T-helper 1 cell (primary cell): Measurements from ENCODE around the gene PSMA7.

Experiments
- DNase-seq, 5 donors: peaks; one replicate each; pipeline ENCODE4 v3.0.0-alpha.2; 2012 to 2020

The PSMA7 gene

GRCh38 chr20:62171245-62171644 lies 28.1 kb upstream of the PSMA7 start:
- DNase-seq: no peak

- DNase-seq: no peak
Observed at GRCh38 chr20:62170536-62170935, 27.3 kb upstream of the PSMA7 start.

GRCh38 chr20:62168890-62169435 lies 25.8 kb upstream of the PSMA7 start:
- no peak for DNase-seq

GRCh38 chr20:62168061-62168460 lies 24.9 kb upstream of the PSMA7 start:
- no peak for DNase-seq

GRCh38 chr20:62167474-62167873 lies 24.3 kb upstream of the PSMA7 start:
- DNase-seq: no peak

GRCh38 chr20:62165762-62166399 lies 22.7 kb upstream of the PSMA7 start:
- DNase-seq: no peak

GRCh38 chr20:62164879-62165761 lies 21.9 kb upstream of the PSMA7 start:
- DNase-seq: no peak

GRCh38 chr20:62163986-62164762 lies 21.0 kb upstream of the PSMA7 start:
- no peak for DNase-seq

GRCh38 chr20:62163485-62163865 lies 20.3 kb upstream of the PSMA7 start:
- DNase-seq: no peak

GRCh38 chr20:62162765-62163484 lies 19.7 kb upstream of the PSMA7 start:
- DNase-seq: no peak

GRCh38 chr20:62161347-62161746 lies 18.2 kb upstream of the PSMA7 start:
- no peak for DNase-seq

- no peak for DNase-seq
Observed at GRCh38 chr20:62160876-62161275, 17.7 kb upstream of the PSMA7 start.

GRCh38 chr20:62160253-62160652 lies 17.1 kb upstream of the PSMA7 start:
- no peak for DNase-seq

GRCh38 chr20:62159839-62160238 lies 16.6 kb upstream of the PSMA7 start:
- peak in 1 of 5 donors; percentile 59 for DNase-seq

GRCh38 chr20:62159052-62159451 lies 15.9 kb upstream of the PSMA7 start:
- no peak for DNase-seq

GRCh38 chr20:62158541-62158940 lies 15.3 kb upstream of the PSMA7 start:
- no peak for DNase-seq

- DNase-seq: no peak
Observed at GRCh38 chr20:62158088-62158400, 14.8 kb upstream of the PSMA7 start.

GRCh38 chr20:62157387-62158087 lies 14.3 kb upstream of the PSMA7 start:
- DNase-seq: no peak

GRCh38 chr20:62156592-62157386 lies 13.6 kb upstream of the PSMA7 start:
- DNase-seq: peak; percentile 46 to 72 (median 56)

GRCh38 chr20:62156254-62156556 lies 13.0 kb upstream of the PSMA7 start:
- no peak for DNase-seq
